ENCODE measurements around the gene ROBO3.
A peak's percentile ranks its signal among the peaks of the same experiment; 100 is the strongest.

The ROBO3 gene

DNA sequence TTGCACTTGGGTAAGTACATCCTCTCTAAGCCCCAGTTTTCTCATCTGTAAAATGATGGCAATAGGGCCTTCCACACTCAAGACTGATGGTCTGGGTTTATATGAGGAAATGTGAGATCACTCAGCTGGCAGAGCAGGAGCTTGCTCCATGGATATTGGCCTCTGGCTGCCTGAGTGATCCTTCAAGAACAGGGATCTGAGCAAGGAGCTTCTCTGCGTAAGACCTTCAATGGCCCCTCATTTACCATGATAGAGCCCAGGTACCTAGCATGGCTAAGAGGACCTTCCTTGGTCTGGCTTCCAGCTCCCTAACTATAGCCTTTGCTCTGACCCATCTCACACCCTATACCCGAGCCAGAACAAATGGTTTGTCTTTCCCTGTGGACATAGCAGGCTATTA lies 26.9 kb downstream of the ROBO3 start:
- Mint-ChIP-seq H3K9me3 (no peaks in the 10 kb centered on the region), H3K27ac (no peak overlapping the region), H3K4me3 (no peak overlapping the region), H3K4me1 (no peaks in the 10 kb centered on the region), H3K27me3 (peaks cover 8% of the 10 kb centered on the region)
- ATAC-seq (no peak), DNase-seq (no peak)

- Mint-ChIP-seq H3K4me3 (no peak overlapping the region), H3K4me1 (no peaks in the 10 kb centered on the region), H3K9me3 (no peaks in the 10 kb centered on the region), H3K27ac (no peak overlapping the region), H3K27me3 (peaks cover 8% of the 10 kb centered on the region)
- ATAC-seq (no peak), DNase-seq (no peak)
Observed at GRCh38 chr11:124892750-124893454, 27.7 kb downstream of the ROBO3 start.

DNA sequence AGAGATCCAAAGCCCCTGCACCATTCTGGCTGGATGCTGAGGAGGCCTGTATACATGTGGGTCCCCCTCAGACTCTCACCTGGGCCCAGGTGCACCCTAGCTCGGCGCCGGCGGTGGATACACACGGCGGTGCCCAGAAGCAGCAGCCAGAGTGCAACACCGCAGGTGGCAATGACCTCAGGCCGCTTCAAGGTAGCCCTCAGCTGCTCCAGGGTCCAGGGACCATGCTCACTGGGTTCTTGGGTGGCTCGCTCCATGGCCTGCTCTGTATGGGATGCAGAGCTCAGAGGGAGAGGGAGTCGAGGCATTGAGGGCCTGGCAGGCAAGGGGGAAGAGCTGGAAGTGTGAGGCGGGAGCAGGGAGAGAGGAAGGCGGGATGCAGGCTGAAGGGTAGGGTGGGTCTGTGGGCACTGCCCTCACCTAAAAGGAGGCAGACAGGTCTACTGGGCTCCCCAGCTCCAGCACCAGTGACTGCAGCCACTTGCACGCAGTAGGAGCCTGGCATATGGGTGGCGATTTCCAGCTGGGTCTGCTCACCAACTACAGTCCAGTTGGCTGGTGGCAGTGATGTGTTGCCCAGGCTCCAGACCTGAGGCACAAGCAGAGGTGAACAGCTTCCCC lies 28.7 kb downstream of the ROBO3 start:
- no peak for ATAC-seq
- Mint-ChIP-seq H3K27me3 (peaks cover 8% of the 10 kb centered on the region), H3K4me1 (no peaks in the 10 kb centered on the region), H3K4me3 (no peak overlapping the region), H3K27ac (no peak overlapping the region), H3K9me3 (no peaks in the 10 kb centered on the region)
- DNase-seq, result no peak

- Mint-ChIP-seq H3K27me3 (peaks cover 17% of the 10 kb centered on the region), H3K9me3 (no peaks in the 10 kb centered on the region)
Observed at GRCh38 chr11:124894606-124895430, 29.6 kb downstream of the ROBO3 start.

GRCh38 chr11:124895471-124895971 lies 30.3 kb downstream of the ROBO3 start:
- DNase-seq (no peak), ATAC-seq (no peak)
- H3K4me1 Mint-ChIP-seq, result no peaks in the 10 kb centered on the region
- H3K27ac Mint-ChIP-seq, result no peak overlapping the region
- H3K9me3 Mint-ChIP-seq, result no peaks in the 10 kb centered on the region
- H3K27me3 Mint-ChIP-seq, result peaks cover 22% of the 10 kb centered on the region
- H3K4me3 Mint-ChIP-seq, result no peak overlapping the region

More at GRCh38 chr11:124894606-124895430, 29.6 kb downstream of the ROBO3 start:
- DNase-seq, result no peak
- no peak overlapping the region for H3K27ac Mint-ChIP-seq
- H3K4me1 Mint-ChIP-seq, result no peaks in the 10 kb centered on the region
- ATAC-seq, result no peak
- no peak overlapping the region for H3K4me3 Mint-ChIP-seq

DNA sequence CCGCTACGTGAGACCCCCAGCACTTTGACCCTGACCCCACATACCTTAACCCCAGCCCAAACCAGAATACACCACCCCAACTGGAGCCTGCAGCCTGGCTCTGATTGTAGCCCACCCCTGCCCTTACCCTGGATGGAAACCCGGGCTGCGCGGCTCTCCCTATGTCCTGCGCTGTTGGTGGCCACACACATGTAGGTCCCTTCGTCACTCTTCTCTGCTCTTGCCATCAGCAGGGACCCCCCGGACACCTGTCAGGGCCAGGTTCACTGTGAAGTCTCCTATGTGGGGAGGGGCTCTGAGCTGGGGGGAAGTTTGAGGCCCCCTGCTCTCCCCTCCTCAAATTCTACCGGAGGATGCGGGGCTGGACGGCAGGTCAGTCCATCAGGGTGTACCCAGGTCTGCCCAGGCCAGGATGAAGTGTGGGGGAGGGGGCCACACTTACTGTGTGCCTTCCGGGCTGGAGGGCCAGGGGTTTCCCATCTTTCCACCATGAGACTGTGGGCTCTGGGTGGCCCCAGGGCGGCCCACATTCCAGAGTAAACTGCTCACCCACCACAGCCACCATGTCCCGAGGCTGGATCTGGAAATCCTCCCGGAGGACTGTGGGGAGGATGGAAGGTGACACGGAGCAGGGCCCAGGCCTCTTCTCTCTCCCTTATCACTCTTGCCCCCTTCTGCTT lies 31.0 kb downstream of the ROBO3 start:
- Mint-ChIP-seq H3K9me3 (no peaks in the 10 kb centered on the region), H3K4me3 (no peak overlapping the region), H3K27ac (no peak overlapping the region), H3K27me3 (peaks cover 29% of the 10 kb centered on the region), H3K4me1 (no peaks in the 10 kb centered on the region)
- ATAC-seq, result no peak
- DNase-seq, result no peak

GRCh38 chr11:124896821-124897391 lies 31.7 kb downstream of the ROBO3 start:
- Mint-ChIP-seq H3K27ac (no peak overlapping the region), H3K27me3 (peaks cover 36% of the 10 kb centered on the region), H3K4me1 (no peaks in the 10 kb centered on the region), H3K4me3 (no peak overlapping the region), H3K9me3 (no peaks in the 10 kb centered on the region)
- ATAC-seq (no peak), DNase-seq (no peak)

DNA sequence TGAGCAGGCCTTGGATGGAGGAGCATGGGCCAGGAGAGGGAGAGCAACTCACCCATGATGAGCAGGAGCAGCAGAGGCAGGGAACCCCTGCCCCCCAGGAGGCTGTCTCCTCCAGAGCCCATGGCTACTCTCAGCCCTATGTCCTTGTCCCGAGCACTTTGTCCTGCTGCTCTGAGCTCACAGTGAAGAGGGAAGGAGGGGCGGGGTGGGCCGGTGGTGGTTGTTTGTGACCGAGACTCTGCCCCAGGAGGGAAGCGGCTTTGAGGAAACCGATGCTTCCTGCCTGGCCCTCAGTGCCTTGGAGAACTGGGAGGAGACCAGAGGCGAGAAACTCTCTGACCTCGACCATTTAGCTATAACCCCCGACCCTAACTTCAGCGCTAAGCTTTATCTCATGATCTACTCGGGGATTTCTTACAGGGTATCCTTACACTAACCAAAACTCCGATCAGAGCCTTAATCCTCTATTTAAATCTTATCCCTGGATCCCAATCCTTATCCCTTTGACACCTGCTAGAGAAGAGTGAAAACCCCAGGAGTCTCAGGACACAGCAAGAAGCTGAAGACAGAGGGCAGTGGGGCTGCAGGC lies 32.5 kb downstream of the ROBO3 start, which contains the start of gene ROBO4:
TSS of gene ROBO4 (minus strand) at position 192 of the 589 bp plus-strand sequence. CDS start at position 122, 70 bp downstream.
- ATAC-seq, result no peak
- no peak for DNase-seq
- no peak within 1 kb of the TSS for H3K4me3 Mint-ChIP-seq
- peak within 1 kb of the TSS in 1 of 2 donors; percentile 44 for H3K27ac Mint-ChIP-seq
- H3K9me3 Mint-ChIP-seq, result no peaks in the 10 kb centered on the region
- peaks cover 34% of the 10 kb centered on the region for H3K27me3 Mint-ChIP-seq
- no peaks in the 10 kb centered on the region for H3K4me1 Mint-ChIP-seq

DNA sequence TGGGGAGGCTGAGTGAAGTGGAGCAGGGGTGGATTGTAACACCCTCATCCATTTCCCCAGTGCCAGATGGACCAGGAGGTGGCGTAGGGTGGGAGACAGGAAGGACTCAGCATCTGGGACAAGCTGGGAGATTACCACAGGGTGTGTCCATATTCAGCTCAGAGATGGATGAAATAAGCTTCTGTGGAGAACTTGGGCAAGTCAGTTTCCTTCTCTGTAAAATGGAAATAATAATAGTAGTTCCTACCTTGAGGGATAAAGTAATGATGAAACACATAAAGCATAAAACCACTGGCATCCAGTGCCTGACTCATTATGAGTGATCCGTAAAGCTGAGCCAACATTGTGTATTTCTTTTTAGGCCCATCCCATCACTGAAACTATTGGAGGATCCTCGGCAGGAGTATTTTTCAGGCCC lies 33.0 kb downstream of the ROBO3 start:
- Mint-ChIP-seq H3K27ac (no peak overlapping the region), H3K4me1 (no peaks in the 10 kb centered on the region), H3K9me3 (no peaks in the 10 kb centered on the region), H3K27me3 (peaks cover 29% of the 10 kb centered on the region), H3K4me3 (no peak overlapping the region)
- ATAC-seq (no peak), DNase-seq (no peak)

- peaks cover 29% of the 10 kb centered on the region for H3K27me3 Mint-ChIP-seq
- no peak overlapping the region for H3K27ac Mint-ChIP-seq
Observed at GRCh38 chr11:124898711-124899110, 33.5 kb downstream of the ROBO3 start.

GRCh38 chr11:124899383-124900145 lies 34.3 kb downstream of the ROBO3 start:
- Mint-ChIP-seq H3K27me3 (peaks cover 29% of the 10 kb centered on the region), H3K27ac (no peak overlapping the region), H3K4me1 (no peaks in the 10 kb centered on the region), H3K9me3 (no peaks in the 10 kb centered on the region), H3K4me3 (no peak overlapping the region)
- DNase-seq (no peak), ATAC-seq (no peak)

More at GRCh38 chr11:124898711-124899110, 33.5 kb downstream of the ROBO3 start:
- no peak for DNase-seq
- Mint-ChIP-seq H3K9me3 (no peaks in the 10 kb centered on the region), H3K4me1 (no peaks in the 10 kb centered on the region), H3K4me3 (no peak overlapping the region)
- ATAC-seq, result no peak

GRCh38 chr11:124900464-124900863 lies 35.2 kb downstream of the ROBO3 start:
- no peak overlapping the region for H3K27ac Mint-ChIP-seq
- H3K27me3 Mint-ChIP-seq, result peaks cover 30% of the 10 kb centered on the region
- H3K9me3 Mint-ChIP-seq, result no peaks in the 10 kb centered on the region
- no peak overlapping the region for H3K4me3 Mint-ChIP-seq
- ATAC-seq (no peak), DNase-seq (no peak)
- H3K4me1 Mint-ChIP-seq, result no peaks in the 10 kb centered on the region

DNA sequence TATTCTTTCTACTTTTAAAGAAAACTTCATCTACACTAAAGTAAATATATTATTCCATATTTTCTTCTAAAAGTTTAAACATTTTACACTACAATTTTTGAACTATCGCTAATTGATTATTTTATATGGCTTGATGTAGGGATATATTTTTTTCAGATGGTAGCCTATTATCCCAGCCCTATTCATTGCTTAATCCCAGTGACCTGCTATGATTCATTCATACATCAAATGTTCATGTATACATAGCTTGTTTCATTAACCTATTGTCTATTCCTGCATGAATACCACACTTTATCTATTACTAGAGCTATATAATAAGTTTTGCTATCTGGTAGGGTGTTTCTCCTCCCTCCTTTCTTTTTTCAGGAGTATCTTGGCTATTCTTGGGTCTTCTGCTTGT lies 37.4 kb downstream of the ROBO3 start:
- ATAC-seq, result no peak
- Mint-ChIP-seq H3K27ac (no peak overlapping the region), H3K9me3 (no peaks in the 10 kb centered on the region), H3K4me3 (no peak overlapping the region), H3K27me3 (peaks cover 39% of the 10 kb centered on the region), H3K4me1 (no peaks in the 10 kb centered on the region)
- DNase-seq, result no peak
